B cell (primary cell): ENCODE measurements around the gene CDH12. TPM values are rescaled to one million over a fixed set of nuclear protein-coding genes. Genes with fewer than 3 reads are reported as not detected.

ENCODE experiments used
- ATAC-seq: fragments of 200-7000 bp; cut with Tn5 transposase; one replicate; pipeline ENCODE4 v1.10.0; 2021; ENCODE audit warnings: low read depth, mild to moderate bottlenecking, moderate number of reproducible peaks, moderate library complexity
- CTCF ChIA-PET: fragments of 350-600 bp; sonication (Branson Sonifier 250); formaldehyde crosslinking; loops from one replicate; lab custom pipeline; 2021; ENCODE audit warnings: antibody characterized with exemption, inconsistent platforms; lab: Charles Lee
- POLR2A ChIA-PET: fragments of 350-600 bp; sonication (Branson Sonifier 250); formaldehyde crosslinking; loops from one replicate; lab custom pipeline; 2021; ENCODE audit warnings: antibody characterized with exemption; lab: Charles Lee
- DNase-seq: peaks from one replicate; pipeline ENCODE4 v3.0.0; 2013
- H2AFZ ChIP-seq: 2 replicates; pipeline ENCODE4 v1.6.1; 2012; ENCODE audit warnings: mild to moderate bottlenecking, low read depth, low read length; ENCODE audit not compliant: insufficient read depth, poor library complexity, severe bottlenecking
- H3K27ac ChIP-seq, 2 donors: 1 replicate in 1 of 2; 2 replicates in 1 of 2; pipeline ENCODE4 v1.5.1; 2012 to 2013; ENCODE audit warnings: low read length in 2 of 2, mild to moderate bottlenecking in 2 of 2, moderate library complexity in 1 of 2
- H3K27me3 ChIP-seq, 4 experiments: fragments of 200-600 bp in 1 of 4; sonication (generic) in 1 of 4; replicated peaks in 1 of 4; 1 replicate in 2 of 4; 2 replicates in 2 of 4; pipeline versions ENCODE4 v1.6.1 to v1.7.0; 2013 to 2016; ENCODE audit warnings: low read length in 3 of 4, mild to moderate bottlenecking in 2 of 4, mixed read lengths in 1 of 4, moderate library complexity in 1 of 4; ENCODE audit not compliant: insufficient read depth in 4 of 4, control insufficient read depth in 3 of 4; ENCODE audit errors: control extremely low read depth in 1 of 4
- H3K36me3 ChIP-seq, 2 experiments: replicated peaks in 1 of 2; 1 replicate in 1 of 2; 2 replicates in 1 of 2; pipeline versions ENCODE4 v1.6.1 to v1.7.1; 2013; ENCODE audit warnings: low read length in 1 of 2; ENCODE audit not compliant: insufficient read depth in 2 of 2, control insufficient read depth in 1 of 2; ENCODE audit errors: control extremely low read depth in 1 of 2, extremely low read depth in 1 of 2
- H3K4me1 ChIP-seq, 2 donors: fragments of 200-600 bp in 1 of 2; sonication (generic) in 1 of 2; 1 replicate in 1 of 2; 2 replicates in 1 of 2; pipeline versions ENCODE4 v1.5.1 to v1.6.1; 2013 to 2017; ENCODE audit warnings: low read length in 2 of 2; ENCODE audit not compliant: control insufficient read depth in 2 of 2, insufficient read depth in 2 of 2
- H3K4me2 ChIP-seq: replicated peaks from 2 replicates; pipeline ENCODE3; 2012; ENCODE audit warnings: mild to moderate bottlenecking, low read depth, low read length; ENCODE audit not compliant: poor library complexity, severe bottlenecking
- H3K4me3 ChIP-seq, 5 experiments: fragments of 200-600 bp in 1 of 5; sonication (generic) in 1 of 5; 1 replicate in 3 of 5; 2 replicates in 2 of 5; pipeline versions ENCODE4 v1.5.1 to v1.7.0; 2011 to 2016; ENCODE audit warnings: low read length in 4 of 5, mild to moderate bottlenecking in 4 of 5, low read depth in 2 of 5, control low read depth in 1 of 5, moderate library complexity in 1 of 5; ENCODE audit not compliant: insufficient read depth in 1 of 5; ENCODE audit errors: control extremely low read depth in 1 of 5, extremely low read depth in 1 of 5
- H3K79me2 ChIP-seq: fragments of 200-600 bp; sonication (generic); one replicate; pipeline ENCODE4 v1.6.0; 2016; ENCODE audit warnings: low read length; ENCODE audit not compliant: control insufficient read depth, insufficient read depth
- H3K9ac ChIP-seq: fragments of 200-600 bp; sonication (generic); 2 replicates; pipeline ENCODE4 v1.6.1; 2017; ENCODE audit warnings: mild to moderate bottlenecking, low read length, moderate library complexity
- H3K9me3 ChIP-seq, 3 donors: one replicate each; pipeline versions ENCODE4 v1.6.1 to v1.7.1; 2013; ENCODE audit warnings: low read length in 2 of 3; ENCODE audit not compliant: control insufficient read depth in 2 of 3, insufficient read depth in 1 of 3; ENCODE audit errors: control extremely low read depth in 1 of 3
- H4K20me1 ChIP-seq: 2 replicates; pipeline ENCODE4 v1.6.0; 2012; ENCODE audit warnings: mild to moderate bottlenecking, low read length; ENCODE audit not compliant: insufficient read depth, control insufficient read depth, poor library complexity, severe bottlenecking
- H3K27ac Mint-ChIP-seq: one replicate; pipeline ENCODE4 v1.8.0; 2021; ENCODE audit warnings: mixed read lengths
- H3K27me3 Mint-ChIP-seq: one replicate; pipeline ENCODE4 v1.8.0; 2021; ENCODE audit warnings: mixed read lengths
- H3K4me1 Mint-ChIP-seq: one replicate; pipeline ENCODE4 v1.8.0; 2021; ENCODE audit warnings: mixed read lengths
- H3K4me3 Mint-ChIP-seq: one replicate; pipeline ENCODE4 v1.8.0; 2021; ENCODE audit warnings: mixed read lengths
- H3K9me3 Mint-ChIP-seq: one replicate; pipeline ENCODE4 v1.8.0; 2022; ENCODE audit warnings: mixed read lengths; ENCODE audit not compliant: insufficient read depth
- EZH2 ChIP-seq: IDR thresholded peaks from 2 replicates; pipeline ENCODE4 v1.6.1; 2012; ENCODE audit warnings: borderline replicate concordance, low read depth, mild to moderate bottlenecking, moderate library complexity, low read length; ENCODE audit not compliant: insufficient read depth, poor library complexity, severe bottlenecking
- WGBS: methylation state at CpG from one replicate; pipeline ENCODE4 v1.1.5; 2013; ENCODE audit warnings: missing lambda C conversion rate; ENCODE audit not compliant: insufficient coverage; 5-methylcytosine and 5-hydroxymethylcytosine counted together
- intact Hi-C: fragments of 100-400 bp; cut with micrococcal nuclease; formaldehyde crosslinking; loops from one replicate; pipeline ENCODE4 v1.10.0; 2022
- polyA plus RNA-seq: library from polyadenylated mRNA; depleted of rRNA; stranded (reverse); fragments of >200 nt; gene quantifications from 2 replicates; pipeline ENCODE4 v1.2.3, GENCODE V29; 2012
- total RNA-seq, 2 donors: library from RNA; stranded (reverse); fragments of 120-200 nt in 1 of 2; gene quantifications; 1 replicate in 1 of 2; 2 replicates in 1 of 2; pipeline versions ENCODE4 v1.2.3 to v1.2.4, GENCODE V29; 2013 to 2022
- TF ChIP-seq, protein P1 (sequence below): fragments of 200-600 bp; IDR thresholded peaks from one replicate; pipeline ENCODE4 v1.8.0; 2022; ENCODE audit warnings: antibody characterized with exemption, mild to moderate bottlenecking

CDH12 gene
- total and polyA plus RNA-seq, 2 donors (not counting 1 experiment from before 2014, with no cell fraction given): not detected

DNA sequence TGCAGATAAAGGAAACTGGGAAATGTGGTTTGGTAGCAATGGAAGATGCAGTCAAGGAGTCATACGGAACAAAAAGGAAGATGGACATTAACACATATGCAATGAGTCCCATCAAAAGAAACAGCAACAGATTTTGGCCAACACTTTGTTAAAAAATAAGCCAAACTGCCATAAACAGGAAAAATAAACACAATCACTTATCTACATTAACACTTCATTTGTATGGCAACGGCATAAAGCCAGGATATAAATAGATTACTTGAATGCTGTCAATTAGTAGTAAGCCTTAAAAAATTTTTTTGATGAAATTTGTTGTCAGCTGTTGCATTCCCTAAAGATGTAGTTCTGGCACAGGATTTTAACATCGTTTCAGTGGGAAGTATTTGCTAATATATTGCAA is 190.8 kb downstream of the CDH12 start:
- DNase-seq: no peak
- no peak overlapping the region for H3K4me2 ChIP-seq
- H3K36me3 ChIP-seq: no peaks in the 10 kb centered on the region
- no peak for ATAC-seq
- ChIA-PET CTCF (no interaction called here), POLR2A (no interaction called here)
- H3K9me3 ChIP-seq: no peaks in the 10 kb centered on the region
- WGBS: no CpG with 5 or more reads among the region's 3 CpGs
- H3K27me3 ChIP-seq: no peaks in the 10 kb centered on the region
- H3K4me3 ChIP-seq: no peak overlapping the region
- no peak overlapping the region for H3K27ac ChIP-seq
- H3K9ac ChIP-seq: no peak overlapping the region
- H2AFZ ChIP-seq: no peak overlapping the region
- no peaks in the 10 kb centered on the region for H3K79me2 ChIP-seq
- Mint-ChIP-seq H3K4me3 (no peak overlapping the region), H3K27me3 (no peaks in the 10 kb centered on the region), H3K27ac (no peak overlapping the region), H3K9me3 (no peaks in the 10 kb centered on the region), H3K4me1 (no peaks in the 10 kb centered on the region)
- intact Hi-C loops: no loop called here
- H3K4me1 ChIP-seq: no peaks in the 10 kb centered on the region
- TF ChIP-seq EZH2: no peak
- TF ChIP-seq, protein P1, sequence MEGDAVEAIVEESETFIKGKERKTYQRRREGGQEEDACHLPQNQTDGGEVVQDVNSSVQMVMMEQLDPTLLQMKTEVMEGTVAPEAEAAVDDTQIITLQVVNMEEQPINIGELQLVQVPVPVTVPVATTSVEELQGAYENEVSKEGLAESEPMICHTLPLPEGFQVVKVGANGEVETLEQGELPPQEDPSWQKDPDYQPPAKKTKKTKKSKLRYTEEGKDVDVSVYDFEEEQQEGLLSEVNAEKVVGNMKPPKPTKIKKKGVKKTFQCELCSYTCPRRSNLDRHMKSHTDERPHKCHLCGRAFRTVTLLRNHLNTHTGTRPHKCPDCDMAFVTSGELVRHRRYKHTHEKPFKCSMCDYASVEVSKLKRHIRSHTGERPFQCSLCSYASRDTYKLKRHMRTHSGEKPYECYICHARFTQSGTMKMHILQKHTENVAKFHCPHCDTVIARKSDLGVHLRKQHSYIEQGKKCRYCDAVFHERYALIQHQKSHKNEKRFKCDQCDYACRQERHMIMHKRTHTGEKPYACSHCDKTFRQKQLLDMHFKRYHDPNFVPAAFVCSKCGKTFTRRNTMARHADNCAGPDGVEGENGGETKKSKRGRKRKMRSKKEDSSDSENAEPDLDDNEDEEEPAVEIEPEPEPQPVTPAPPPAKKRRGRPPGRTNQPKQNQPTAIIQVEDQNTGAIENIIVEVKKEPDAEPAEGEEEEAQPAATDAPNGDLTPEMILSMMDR: no peak
- H4K20me1 ChIP-seq: no peaks in the 10 kb centered on the region

DNA sequence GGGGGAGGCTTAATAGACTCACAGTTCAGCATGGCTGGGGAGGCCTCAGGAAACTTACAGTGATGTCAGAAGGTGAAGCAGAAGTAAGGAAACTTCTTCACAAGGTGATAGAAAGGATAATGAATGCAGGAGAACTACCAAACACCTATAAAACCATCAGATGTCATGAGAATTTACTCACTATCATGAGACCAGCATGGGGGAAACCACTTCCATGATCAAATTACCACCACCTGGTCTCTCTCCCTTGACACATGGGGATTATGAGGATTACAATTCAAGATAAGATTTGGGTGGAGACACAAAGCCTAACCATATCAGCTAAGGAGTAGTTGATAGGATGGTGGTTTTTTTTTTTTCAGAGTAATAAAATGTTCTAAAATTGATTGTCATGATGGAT is 201.8 kb downstream of the CDH12 start:
- no peak overlapping the region for H3K27ac Mint-ChIP-seq
- intact Hi-C loops: no loop called here

More for the DNA sequence above, 201.8 kb downstream of the CDH12 start:
- ATAC-seq (no peak), DNase-seq (no peak)
- no peak overlapping the region for H3K4me3 ChIP-seq
- no peak overlapping the region for H3K4me2 ChIP-seq
- Mint-ChIP-seq H3K9me3 (no peaks in the 10 kb centered on the region), H3K4me1 (no peaks in the 10 kb centered on the region), H3K27me3 (no peaks in the 10 kb centered on the region), H3K4me3 (no peak overlapping the region)
- ChIA-PET CTCF (no interaction called here), POLR2A (no interaction called here)
- no peak overlapping the region for H2AFZ ChIP-seq
- no peak overlapping the region for H3K27ac ChIP-seq
- H3K36me3 ChIP-seq: no peaks in the 10 kb centered on the region
- no peaks in the 10 kb centered on the region for H4K20me1 ChIP-seq
- no peaks in the 10 kb centered on the region for H3K9me3 ChIP-seq
- no peak overlapping the region for H3K9ac ChIP-seq
- TF ChIP-seq, protein P1: no peak
- no peak for TF ChIP-seq EZH2
- no peaks in the 10 kb centered on the region for H3K27me3 ChIP-seq
- no peaks in the 10 kb centered on the region for H3K4me1 ChIP-seq
- H3K79me2 ChIP-seq: no peaks in the 10 kb centered on the region
